ENCODE data around the gene EDIL3.
A peak's percentile ranks its signal among the peaks of the same experiment; 100 is the strongest.

The EDIL3 gene

DNA sequence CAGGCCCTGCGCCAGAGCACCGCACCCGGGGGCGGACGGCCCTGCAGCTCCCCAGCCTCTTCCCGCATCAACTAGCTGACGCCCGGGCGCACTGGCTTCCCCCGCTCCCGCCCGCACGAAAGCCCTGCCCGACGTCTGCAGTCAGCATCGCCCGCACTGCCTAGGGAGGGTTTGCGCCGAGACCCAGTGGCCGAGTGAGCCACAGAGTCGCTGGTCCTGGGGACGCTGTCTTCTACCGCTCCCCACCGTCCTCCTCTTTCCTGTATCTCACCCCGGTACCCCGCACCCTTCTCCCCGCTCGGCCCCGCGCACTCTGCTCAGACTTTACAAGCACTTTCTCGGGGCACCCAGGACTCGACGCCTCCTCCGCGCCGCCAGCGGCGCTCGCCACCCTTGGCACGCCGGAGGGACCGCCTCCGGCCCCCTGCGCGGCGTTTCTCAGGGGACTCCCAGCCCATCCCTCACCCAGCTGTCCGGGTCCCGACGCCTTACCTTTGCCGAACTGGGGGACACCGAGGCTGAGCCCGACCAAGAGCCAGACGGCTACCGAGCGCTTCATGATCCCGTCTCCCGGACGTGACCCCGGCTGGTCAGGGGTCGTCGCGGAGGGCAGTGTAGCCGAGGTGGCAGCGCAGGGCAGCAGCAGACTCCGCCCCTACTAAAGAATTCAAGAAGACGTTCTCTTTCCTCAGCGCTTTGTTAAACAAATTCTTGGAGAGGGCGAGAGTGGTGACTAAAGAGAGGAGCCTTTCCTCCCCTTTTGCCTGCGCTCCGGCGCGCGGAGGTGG is 670 bp downstream of the EDIL3 start:
- TF ChIP-seq, protein P1, sequence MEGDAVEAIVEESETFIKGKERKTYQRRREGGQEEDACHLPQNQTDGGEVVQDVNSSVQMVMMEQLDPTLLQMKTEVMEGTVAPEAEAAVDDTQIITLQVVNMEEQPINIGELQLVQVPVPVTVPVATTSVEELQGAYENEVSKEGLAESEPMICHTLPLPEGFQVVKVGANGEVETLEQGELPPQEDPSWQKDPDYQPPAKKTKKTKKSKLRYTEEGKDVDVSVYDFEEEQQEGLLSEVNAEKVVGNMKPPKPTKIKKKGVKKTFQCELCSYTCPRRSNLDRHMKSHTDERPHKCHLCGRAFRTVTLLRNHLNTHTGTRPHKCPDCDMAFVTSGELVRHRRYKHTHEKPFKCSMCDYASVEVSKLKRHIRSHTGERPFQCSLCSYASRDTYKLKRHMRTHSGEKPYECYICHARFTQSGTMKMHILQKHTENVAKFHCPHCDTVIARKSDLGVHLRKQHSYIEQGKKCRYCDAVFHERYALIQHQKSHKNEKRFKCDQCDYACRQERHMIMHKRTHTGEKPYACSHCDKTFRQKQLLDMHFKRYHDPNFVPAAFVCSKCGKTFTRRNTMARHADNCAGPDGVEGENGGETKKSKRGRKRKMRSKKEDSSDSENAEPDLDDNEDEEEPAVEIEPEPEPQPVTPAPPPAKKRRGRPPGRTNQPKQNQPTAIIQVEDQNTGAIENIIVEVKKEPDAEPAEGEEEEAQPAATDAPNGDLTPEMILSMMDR (IDR thresholded peaks at IDR 0.05; ENCODE audit: low read depth, low read length), result no peak
- H3K4me3 ChIP-seq (ENCODE audit: low read depth, low read length), result peak overlapping the region; percentile 87

DNA sequence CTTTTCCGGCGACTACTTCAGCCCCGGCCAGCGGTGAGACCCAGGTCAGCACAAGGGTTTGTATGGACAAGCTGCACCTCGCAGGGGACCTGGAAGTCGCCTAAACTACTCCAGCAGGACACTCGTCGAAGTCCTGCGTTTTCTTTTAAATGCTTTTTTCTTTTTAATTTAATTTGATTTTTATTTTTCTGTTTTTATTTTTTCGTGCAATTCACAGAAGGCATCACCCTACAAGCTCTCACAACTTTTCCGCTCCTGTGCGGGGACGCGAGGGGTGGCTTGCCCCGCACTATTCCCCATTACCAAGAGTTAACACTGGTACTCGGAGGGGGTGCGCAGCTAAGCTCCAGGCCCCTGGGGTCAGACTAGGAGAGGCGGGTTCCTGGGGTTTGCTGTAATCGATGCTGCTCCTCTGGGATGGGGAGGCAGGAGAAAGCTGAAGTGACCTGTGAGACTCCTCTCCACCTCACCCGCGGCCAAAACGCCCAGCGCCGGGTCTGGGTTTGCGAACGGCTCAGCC is 1.3 kb downstream of the EDIL3 start:
- H3K4me3 ChIP-seq (ENCODE audit: low read depth, low read length), result peak overlapping the region; percentile 87
- TF ChIP-seq, protein P1 (IDR thresholded peaks at IDR 0.05; ENCODE audit: low read depth, low read length), result no peak

DNA sequence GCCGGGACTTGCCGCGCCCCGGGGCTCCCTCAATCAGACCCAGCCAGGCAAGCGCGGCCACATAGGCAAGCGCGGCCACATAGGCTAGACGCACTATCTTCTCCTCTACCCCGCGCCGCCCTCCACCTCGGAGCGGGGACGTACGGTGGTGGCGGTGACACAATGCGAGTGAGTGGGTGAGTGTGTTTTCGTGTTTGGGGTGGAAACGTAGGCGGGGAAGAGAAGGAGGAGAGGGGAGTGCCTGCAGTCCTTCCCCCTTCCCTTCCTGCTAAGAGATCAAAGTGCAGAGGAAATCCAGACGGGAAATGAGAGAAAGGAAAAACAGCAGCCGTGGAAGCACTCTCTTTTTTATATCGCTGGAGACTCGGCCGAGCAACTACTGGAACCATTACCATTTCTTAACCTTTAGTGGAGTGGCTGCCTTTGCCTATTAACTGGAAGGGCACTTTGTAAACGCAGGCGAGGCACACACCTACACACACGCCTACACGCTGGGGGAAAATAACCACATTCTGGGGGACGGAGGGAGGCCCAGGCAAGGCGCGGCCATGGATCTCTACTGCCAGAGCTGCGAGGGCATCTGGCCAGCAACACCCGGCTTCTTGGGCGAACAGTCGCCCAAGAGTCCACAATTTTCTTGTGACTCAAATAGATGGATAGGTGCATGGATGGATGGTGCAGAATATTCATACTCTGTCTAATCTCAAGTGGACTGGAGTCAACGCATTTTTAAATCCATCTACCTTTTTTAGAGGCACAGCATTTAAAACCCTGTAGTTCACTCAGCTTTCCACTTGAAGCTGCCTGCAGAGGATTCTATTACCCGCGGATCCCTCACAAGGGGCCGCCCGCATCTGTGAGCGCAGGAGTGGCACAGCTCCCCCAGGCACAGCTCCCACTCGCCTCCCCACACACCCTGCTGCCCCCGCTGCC is 2.1 kb downstream of the EDIL3 start:
- TF ChIP-seq, protein P1 (IDR thresholded peaks at IDR 0.05; ENCODE audit: low read depth, low read length), result no peak
- H3K4me3 ChIP-seq (ENCODE audit: low read depth, low read length), result peak overlapping the region; percentile 87

DNA sequence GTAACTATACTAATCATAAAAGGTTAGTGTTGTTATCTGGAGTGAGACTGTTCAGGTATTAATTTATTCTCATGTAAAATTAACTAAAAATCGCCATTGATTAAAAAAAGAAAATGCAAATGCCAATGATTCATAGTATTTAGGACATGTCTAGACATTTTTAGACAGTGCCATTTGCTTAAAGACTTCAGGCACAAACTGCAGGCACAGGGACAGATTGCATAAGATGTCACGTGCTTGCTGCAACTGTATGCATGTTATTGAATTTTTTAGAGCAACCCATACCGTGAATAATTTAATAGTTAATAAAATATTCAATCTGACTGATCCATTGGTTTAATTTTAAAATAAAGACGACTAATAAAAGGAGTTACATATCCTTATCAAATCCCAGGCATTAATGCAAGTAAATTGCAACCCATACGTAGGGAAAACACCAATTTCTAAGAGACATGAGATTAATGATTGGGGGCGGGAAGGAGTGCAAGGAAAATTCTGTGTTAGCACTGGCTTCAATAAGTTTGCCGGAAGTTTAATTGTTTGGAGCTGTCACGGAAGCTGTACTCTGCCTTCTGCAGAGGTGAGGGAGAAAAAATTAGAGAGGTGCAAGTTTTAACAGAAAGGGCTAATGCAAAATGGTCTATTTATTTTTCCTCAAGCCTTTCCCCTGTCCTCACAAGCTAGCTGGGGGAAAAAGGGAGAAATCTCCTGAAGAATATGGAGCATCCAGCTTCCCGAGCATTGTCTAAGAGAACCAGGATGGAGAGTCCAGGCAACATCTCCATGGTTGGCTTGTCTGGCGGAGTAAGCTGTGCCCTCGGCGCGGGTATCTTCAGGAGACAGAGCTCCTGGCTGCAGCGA is 2.9 kb downstream of the EDIL3 start:
- TF ChIP-seq, protein P1 (IDR thresholded peaks at IDR 0.05; ENCODE audit: low read depth, low read length), result no peak
- peak overlapping the region; percentile 87 for H3K4me3 ChIP-seq (ENCODE audit: low read depth, low read length)

DNA sequence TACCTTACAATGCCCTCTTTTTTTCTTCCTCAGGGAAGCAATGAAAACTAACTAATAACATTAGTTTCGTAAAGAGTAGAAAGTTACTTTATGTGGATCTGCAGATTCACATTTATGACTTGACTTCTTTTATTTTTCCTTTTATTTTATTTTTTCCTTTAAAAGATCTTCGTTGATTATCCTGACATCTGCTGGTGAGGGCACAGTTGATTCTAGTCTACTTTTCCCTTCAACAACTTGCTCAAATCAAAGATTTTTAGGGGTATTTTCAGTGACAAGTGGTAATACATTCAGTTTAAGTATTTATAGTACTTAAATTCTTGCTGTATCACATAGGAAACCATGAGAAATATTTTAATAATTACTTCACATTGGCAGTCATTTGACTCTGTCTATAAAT is 4.9 kb downstream of the EDIL3 start:
- H3K4me3 ChIP-seq (ENCODE audit: low read depth, low read length), result no peak overlapping the region
- TF ChIP-seq, protein P1 (IDR thresholded peaks at IDR 0.05; ENCODE audit: low read depth, low read length), result peak; percentile 8; the same call in 1 of the 2 replicates

DNA sequence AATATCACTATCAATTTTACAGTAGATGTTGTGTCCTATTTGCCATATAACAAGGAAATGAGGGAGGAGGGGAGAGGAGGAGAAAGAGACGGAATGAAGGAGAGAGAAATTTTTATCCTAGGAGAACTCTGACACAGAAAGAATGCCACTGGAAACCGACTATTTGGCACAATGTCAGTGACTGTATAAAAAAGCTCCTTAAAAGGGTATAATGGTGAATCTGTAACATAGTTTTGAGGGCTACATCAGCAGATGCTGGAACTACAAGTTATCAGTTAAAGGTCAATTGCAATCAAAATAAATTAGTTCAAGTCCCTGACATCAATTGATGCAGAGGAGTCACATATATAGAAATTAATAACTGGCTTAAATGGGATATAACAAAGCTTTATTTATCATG is 5.7 kb downstream of the EDIL3 start:
- no peak overlapping the region for H3K4me3 ChIP-seq (ENCODE audit: low read depth, low read length)
- TF ChIP-seq, protein P1 (IDR thresholded peaks at IDR 0.05; ENCODE audit: low read depth, low read length), result no peak

Measured in WI38 (cell line).